Liver (tissue), 9 donors: ENCODE results near the gene TMPRSS11F. TPM values are rescaled to one million over a fixed set of nuclear protein-coding genes. Genes with fewer than 3 reads are reported as not detected.

Experiments
- DNase-seq: peaks from one replicate; pipeline ENCODE4 v3.0.0-alpha.2; 2017; ENCODE audit warnings: low spot score
- H3K27ac ChIP-seq, 2 donors: one replicate each; pipeline ENCODE4 v1.7.0; 2013; ENCODE audit warnings: inconsistent platforms in 2 of 2, low read length in 2 of 2, control low read depth in 1 of 2, low read depth in 1 of 2, mild to moderate bottlenecking in 1 of 2
- H3K27me3 ChIP-seq, 4 donors: one replicate each; pipeline versions ENCODE4 v1.6.1 to v1.7.0; 2013; ENCODE audit warnings: low read length in 3 of 4, inconsistent platforms in 1 of 4, mild to moderate bottlenecking in 1 of 4, moderate library complexity in 1 of 4; ENCODE audit not compliant: control insufficient read depth in 4 of 4, insufficient read depth in 4 of 4
- H3K36me3 ChIP-seq, 4 donors: one replicate each; pipeline versions ENCODE4 v1.6.1 to v1.7.0; 2013; ENCODE audit warnings: low read length in 3 of 4, mild to moderate bottlenecking in 3 of 4, low read depth in 1 of 4, moderate library complexity in 1 of 4; ENCODE audit not compliant: control insufficient read depth in 4 of 4, insufficient read depth in 3 of 4
- H3K4me1 ChIP-seq, 4 donors: one replicate each; pipeline versions ENCODE4 v1.6.1 to v1.7.0; 2013; ENCODE audit warnings: low read length in 3 of 4, mild to moderate bottlenecking in 3 of 4, moderate library complexity in 1 of 4; ENCODE audit not compliant: control insufficient read depth in 4 of 4, insufficient read depth in 4 of 4
- H3K4me3 ChIP-seq, 3 donors: one replicate each; pipeline versions ENCODE4 v1.6.1 to v1.7.0; 2013; ENCODE audit warnings: low read length in 3 of 3, control low read depth in 1 of 3, low read depth in 1 of 3, mild to moderate bottlenecking in 1 of 3
- H3K9ac ChIP-seq, 2 donors: one replicate each; pipeline ENCODE4 v1.7.0; 2013; ENCODE audit warnings: low read length in 2 of 2, mild to moderate bottlenecking in 2 of 2, moderate library complexity in 2 of 2, control low read depth in 1 of 2, low read depth in 1 of 2
- H3K9me3 ChIP-seq, 4 donors: one replicate each; pipeline versions ENCODE4 v1.6.1 to v1.7.0; 2013; ENCODE audit warnings: low read length in 3 of 4; ENCODE audit not compliant: control insufficient read depth in 4 of 4
- CTCF ChIP-seq: fragments of 150-350 bp; IDR thresholded peaks from 2 replicates; pipeline ENCODE4 v1.5.1; 2017; ENCODE audit warnings: improper control_type of control experiment, low read depth, low read length; ENCODE audit not compliant: missing input control
- EGR1 ChIP-seq, 2 donors: IDR thresholded peaks; 2 replicates each; pipeline ENCODE4 v1.6.1; 2016 to 2018; ENCODE audit warnings: antibody characterized with exemption in 2 of 2, low read depth in 2 of 2
- FOXA1 ChIP-seq: IDR thresholded peaks from 2 replicates; pipeline ENCODE4 v1.6.1; 2016; ENCODE audit warnings: antibody characterized with exemption
- FOXA2 ChIP-seq: IDR thresholded peaks from 2 replicates; pipeline ENCODE4 v1.6.1; 2016; ENCODE audit warnings: antibody characterized with exemption
- GABPA ChIP-seq, 2 donors: IDR thresholded peaks in 1 of 2; conservative IDR thresholded peaks in 1 of 2; 2 replicates each; pipeline ENCODE4 v1.6.1; 2016; ENCODE audit warnings: antibody characterized with exemption in 2 of 2, mild to moderate bottlenecking in 1 of 2, moderate library complexity in 1 of 2
- HNF4A ChIP-seq, 2 donors: conservative IDR thresholded peaks; 2 replicates each; pipeline ENCODE4 v1.6.1; 2016; ENCODE audit warnings: antibody characterized with exemption in 2 of 2, mild to moderate bottlenecking in 2 of 2
- HNF4G ChIP-seq: IDR thresholded peaks from 2 replicates; pipeline ENCODE4 v1.6.1; 2016; ENCODE audit warnings: antibody characterized with exemption
- JUND ChIP-seq, 2 donors: IDR thresholded peaks; 2 replicates each; pipeline ENCODE4 v1.6.1; 2016; ENCODE audit warnings: antibody characterized with exemption in 2 of 2
- MAX ChIP-seq: IDR thresholded peaks from 2 replicates; pipeline ENCODE4 v1.6.1; 2016; ENCODE audit warnings: antibody characterized with exemption
- NR2F2 ChIP-seq: IDR thresholded peaks from 2 replicates; pipeline ENCODE4 v1.6.1; 2016; ENCODE audit warnings: antibody characterized with exemption
- RAD21 ChIP-seq, 2 donors: IDR thresholded peaks; 2 replicates each; pipeline ENCODE4 v1.6.1; 2016; ENCODE audit warnings: antibody characterized with exemption in 2 of 2, mild to moderate bottlenecking in 2 of 2
- RXRA ChIP-seq, 2 donors: IDR thresholded peaks; 2 replicates each; pipeline ENCODE4 v1.6.1; 2017 to 2018; ENCODE audit warnings: antibody characterized with exemption in 2 of 2, mild to moderate bottlenecking in 1 of 2
- SP1 ChIP-seq: IDR thresholded peaks from 2 replicates; pipeline ENCODE4 v1.6.1; 2018; ENCODE audit warnings: antibody characterized with exemption, mild to moderate bottlenecking
- TAF1 ChIP-seq: conservative IDR thresholded peaks from 2 replicates; pipeline ENCODE4 v1.6.1; 2016; ENCODE audit warnings: antibody characterized with exemption, mild to moderate bottlenecking
- YY1 ChIP-seq: IDR thresholded peaks from 2 replicates; pipeline ENCODE4 v1.6.1; 2016; ENCODE audit warnings: antibody characterized with exemption, mild to moderate bottlenecking
- WGBS: extraction: QIAGEN DNeasy Blood & Tissue Kit; methylation state at CpG from one replicate; pipeline ENCODE4 v1.1.7; 2013; 5-methylcytosine and 5-hydroxymethylcytosine counted together
- polyA plus RNA-seq, 2 donors: library from polyadenylated mRNA; stranded (reverse) in 1 of 2; unstranded in 1 of 2; fragments of 200-250 nt in 1 of 2; fragments of >200 nt in 1 of 2; fragmentation: Nextera tagmentation in 1 of 2; extraction: Ambion mirVana in 1 of 2; gene quantifications; one replicate each; pipeline versions ENCODE4 v1.2.1 to v1.2.3, GENCODE V29; 2013 to 2015
- total RNA-seq, 2 donors: library from RNA; depleted of rRNA; stranded (reverse); fragments of >200 nt; gene quantifications; one replicate each; pipeline ENCODE4 v1.2.3, GENCODE V29; 2014
- TF ChIP-seq, protein P1 (sequence below): IDR thresholded peaks from 2 replicates; pipeline ENCODE4 v1.6.1; 2016; ENCODE audit warnings: antibody characterized with exemption, mild to moderate bottlenecking
- TF ChIP-seq, protein P2 (sequence below): IDR thresholded peaks from 2 replicates; pipeline ENCODE4 v1.6.1; 2016; ENCODE audit warnings: antibody characterized with exemption
- TF ChIP-seq, protein P3 (sequence below): IDR thresholded peaks from 2 replicates; pipeline ENCODE4 v1.6.1; 2016; ENCODE audit warnings: antibody characterized with exemption
- donor health status: healthy.
- donor health status: healthy.
- donor health status: healthy.
- donor health status: healthy.
- donor health status: healthy.

TMPRSS11F gene
- total and polyA plus RNA-seq, 4 donors = not detected

DNA sequence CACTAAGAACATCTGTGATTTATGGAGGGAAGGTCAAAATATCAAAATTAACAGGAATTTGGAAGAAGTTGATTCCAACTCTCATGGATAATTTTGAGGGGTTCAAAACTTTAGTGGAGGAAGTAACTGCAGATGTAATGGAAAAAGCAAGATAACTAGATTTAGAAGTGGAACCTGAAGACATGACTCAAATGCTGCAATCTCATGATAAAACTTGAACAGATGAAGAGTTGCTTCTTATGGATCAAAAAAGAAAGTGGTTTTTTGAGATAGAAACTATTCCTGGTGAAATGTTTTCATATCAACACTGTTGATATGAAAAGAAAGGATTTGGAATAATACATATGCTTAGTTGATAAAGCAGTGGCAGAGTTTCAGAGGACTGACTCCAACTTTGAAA is 9.7 kb downstream of the TMPRSS11F start:
- Histone ChIP-seq H3K9me3 (peaks cover 0 to 3% (median 0%) of the 10 kb centered on the region in 4 donors), H3K4me3 (no peak overlapping the region), H3K4me1 (no peaks in the 10 kb centered on the region), H3K36me3 (no peaks in the 10 kb centered on the region), H3K27ac (no peak overlapping the region), H3K27me3 (no peaks in the 10 kb centered on the region), H3K9ac (no peak overlapping the region)
- DNase-seq = no peak
- TF ChIP-seq, protein P1, sequence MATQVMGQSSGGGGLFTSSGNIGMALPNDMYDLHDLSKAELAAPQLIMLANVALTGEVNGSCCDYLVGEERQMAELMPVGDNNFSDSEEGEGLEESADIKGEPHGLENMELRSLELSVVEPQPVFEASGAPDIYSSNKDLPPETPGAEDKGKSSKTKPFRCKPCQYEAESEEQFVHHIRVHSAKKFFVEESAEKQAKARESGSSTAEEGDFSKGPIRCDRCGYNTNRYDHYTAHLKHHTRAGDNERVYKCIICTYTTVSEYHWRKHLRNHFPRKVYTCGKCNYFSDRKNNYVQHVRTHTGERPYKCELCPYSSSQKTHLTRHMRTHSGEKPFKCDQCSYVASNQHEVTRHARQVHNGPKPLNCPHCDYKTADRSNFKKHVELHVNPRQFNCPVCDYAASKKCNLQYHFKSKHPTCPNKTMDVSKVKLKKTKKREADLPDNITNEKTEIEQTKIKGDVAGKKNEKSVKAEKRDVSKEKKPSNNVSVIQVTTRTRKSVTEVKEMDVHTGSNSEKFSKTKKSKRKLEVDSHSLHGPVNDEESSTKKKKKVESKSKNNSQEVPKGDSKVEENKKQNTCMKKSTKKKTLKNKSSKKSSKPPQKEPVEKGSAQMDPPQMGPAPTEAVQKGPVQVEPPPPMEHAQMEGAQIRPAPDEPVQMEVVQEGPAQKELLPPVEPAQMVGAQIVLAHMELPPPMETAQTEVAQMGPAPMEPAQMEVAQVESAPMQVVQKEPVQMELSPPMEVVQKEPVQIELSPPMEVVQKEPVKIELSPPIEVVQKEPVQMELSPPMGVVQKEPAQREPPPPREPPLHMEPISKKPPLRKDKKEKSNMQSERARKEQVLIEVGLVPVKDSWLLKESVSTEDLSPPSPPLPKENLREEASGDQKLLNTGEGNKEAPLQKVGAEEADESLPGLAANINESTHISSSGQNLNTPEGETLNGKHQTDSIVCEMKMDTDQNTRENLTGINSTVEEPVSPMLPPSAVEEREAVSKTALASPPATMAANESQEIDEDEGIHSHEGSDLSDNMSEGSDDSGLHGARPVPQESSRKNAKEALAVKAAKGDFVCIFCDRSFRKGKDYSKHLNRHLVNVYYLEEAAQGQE = no peak
- TF ChIP-seq TAF1 = no peak
- no peak for TF ChIP-seq NR2F2
- TF ChIP-seq YY1 = no peak
- TF ChIP-seq FOXA1 = no peak
- no peak for TF ChIP-seq GABPA (IDR thresholded peaks at IDR 0.05 in 1 of 2, conservative IDR thresholded peaks at IDR 0.05 in 1 of 2)
- no peak for TF ChIP-seq JUND (IDR thresholded peaks at IDR 0.05)
- no peak for TF ChIP-seq RXRA (IDR thresholded peaks at IDR 0.05)
- no peak for TF ChIP-seq FOXA2
- no peak for TF ChIP-seq HNF4A (conservative IDR thresholded peaks at IDR 0.05)
- TF ChIP-seq MAX = no peak
- no peak for TF ChIP-seq RAD21 (IDR thresholded peaks at IDR 0.05)
- TF ChIP-seq, protein P2, sequence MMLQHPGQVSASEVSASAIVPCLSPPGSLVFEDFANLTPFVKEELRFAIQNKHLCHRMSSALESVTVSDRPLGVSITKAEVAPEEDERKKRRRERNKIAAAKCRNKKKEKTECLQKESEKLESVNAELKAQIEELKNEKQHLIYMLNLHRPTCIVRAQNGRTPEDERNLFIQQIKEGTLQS = no peak
- TF ChIP-seq, protein P3, sequence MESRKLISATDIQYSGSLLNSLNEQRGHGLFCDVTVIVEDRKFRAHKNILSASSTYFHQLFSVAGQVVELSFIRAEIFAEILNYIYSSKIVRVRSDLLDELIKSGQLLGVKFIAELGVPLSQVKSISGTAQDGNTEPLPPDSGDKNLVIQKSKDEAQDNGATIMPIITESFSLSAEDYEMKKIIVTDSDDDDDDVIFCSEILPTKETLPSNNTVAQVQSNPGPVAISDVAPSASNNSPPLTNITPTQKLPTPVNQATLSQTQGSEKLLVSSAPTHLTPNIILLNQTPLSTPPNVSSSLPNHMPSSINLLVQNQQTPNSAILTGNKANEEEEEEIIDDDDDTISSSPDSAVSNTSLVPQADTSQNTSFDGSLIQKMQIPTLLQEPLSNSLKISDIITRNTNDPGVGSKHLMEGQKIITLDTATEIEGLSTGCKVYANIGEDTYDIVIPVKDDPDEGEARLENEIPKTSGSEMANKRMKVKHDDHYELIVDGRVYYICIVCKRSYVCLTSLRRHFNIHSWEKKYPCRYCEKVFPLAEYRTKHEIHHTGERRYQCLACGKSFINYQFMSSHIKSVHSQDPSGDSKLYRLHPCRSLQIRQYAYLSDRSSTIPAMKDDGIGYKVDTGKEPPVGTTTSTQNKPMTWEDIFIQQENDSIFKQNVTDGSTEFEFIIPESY = no peak
- no peak for TF ChIP-seq EGR1 (IDR thresholded peaks at IDR 0.05; ENCODE audit: low read depth in 2 of 2)
- TF ChIP-seq CTCF = no peak
- TF ChIP-seq SP1 = no peak
- no peak for TF ChIP-seq HNF4G

DNA sequence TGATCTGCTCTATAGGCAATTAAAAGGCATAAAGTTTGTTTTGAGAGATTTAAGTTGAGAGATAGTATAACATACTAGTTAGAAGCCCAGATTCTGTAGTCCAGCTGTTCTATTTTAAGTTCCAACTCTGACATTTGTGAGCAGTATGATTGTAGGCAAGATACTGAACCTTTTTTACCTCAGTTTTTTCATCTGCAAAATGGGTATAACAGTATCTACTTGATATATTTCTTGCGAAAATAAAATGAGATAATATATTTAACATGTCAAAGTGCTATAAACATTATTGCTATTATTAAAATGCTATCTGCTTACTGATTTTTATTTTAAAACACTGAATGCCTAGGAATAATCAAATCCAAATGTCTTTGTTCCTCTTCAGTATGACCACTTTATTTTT is 19.2 kb downstream of the TMPRSS11F start:
- Histone ChIP-seq H3K36me3 (no peaks in the 10 kb centered on the region), H3K9ac (no peak overlapping the region), H3K4me1 (no peaks in the 10 kb centered on the region), H3K27ac (no peak overlapping the region), H3K27me3 (peaks cover 0 to 3% (median 0%) of the 10 kb centered on the region in 4 donors), H3K9me3 (no peaks in the 10 kb centered on the region), H3K4me3 (no peak overlapping the region)
- 88% methylated on average over 1 of the region's 1 CpG for WGBS
- DNase-seq = no peak
- no peak for TF ChIP-seq GABPA (IDR thresholded peaks at IDR 0.05 in 1 of 2, conservative IDR thresholded peaks at IDR 0.05 in 1 of 2)
- TF ChIP-seq, protein P1 = no peak
- TF ChIP-seq, protein P3 = no peak
- TF ChIP-seq RXRA (IDR thresholded peaks at IDR 0.05) = no peak
- no peak for TF ChIP-seq MAX
- no peak for TF ChIP-seq EGR1 (IDR thresholded peaks at IDR 0.05; ENCODE audit: low read depth in 2 of 2)
- TF ChIP-seq FOXA1 = no peak
- TF ChIP-seq TAF1 = no peak
- TF ChIP-seq YY1 = no peak
- TF ChIP-seq HNF4A (conservative IDR thresholded peaks at IDR 0.05) = no peak
- TF ChIP-seq SP1 = no peak
